Endothelial cell of umbilical vein (primary cell): ENCODE measurements around the gene SIM2.

ENCODE experiments used
- CTCF ChIP-seq, 2 donors: IDR thresholded peaks; 1 replicate in 1 of 2; 2 replicates in 1 of 2; pipeline ENCODE4 v1.5.1; 2011; ENCODE audit warnings: low read length in 2 of 2, mild to moderate bottlenecking in 2 of 2, moderate library complexity in 2 of 2, control low read depth in 1 of 2, inconsistent platforms in 1 of 2, low read depth in 1 of 2; ENCODE audit not compliant: insufficient read depth in 1 of 2; ENCODE audit errors: extremely low read depth in 1 of 2
- EZH2 ChIP-seq: IDR thresholded peaks from 2 replicates; pipeline ENCODE4 v1.6.1; 2012; ENCODE audit warnings: borderline replicate concordance, low read depth, mild to moderate bottlenecking, moderate library complexity, low read length, inconsistent platforms; ENCODE audit not compliant: severe bottlenecking
- FOS ChIP-seq: IDR thresholded peaks from 2 replicates; pipeline ENCODE4 v1.6.1; 2011; ENCODE audit warnings: mild to moderate bottlenecking, low read length, moderate library complexity, borderline replicate concordance; ENCODE audit not compliant: insufficient read depth
- JUN ChIP-seq: IDR thresholded peaks from 2 replicates; pipeline ENCODE4 v1.6.1; 2011; ENCODE audit warnings: borderline replicate concordance, low read depth; ENCODE audit not compliant: insufficient read length, insufficient read depth
- MAX ChIP-seq: IDR thresholded peaks from 2 replicates; pipeline ENCODE4 v1.6.1; 2011; ENCODE audit not compliant: insufficient read depth, insufficient read length
- POLR2A ChIP-seq: IDR thresholded peaks from 2 replicates; pipeline ENCODE4 v1.6.1; 2012; ENCODE audit warnings: low read depth, mild to moderate bottlenecking, control low read depth, low read length
- POLR2AphosphoS5 ChIP-seq: IDR thresholded peaks from 2 replicates; pipeline ENCODE4 v1.6.1; 2012; ENCODE audit warnings: low read depth, mild to moderate bottlenecking, control low read depth, low read length, moderate library complexity; ENCODE audit not compliant: insufficient read depth

- TF ChIP-seq EZH2 (no peak), POLR2AphosphoS5 (no peak), POLR2A (no peak), CTCF (IDR thresholded peaks at IDR 0.05; ENCODE audit: extremely low read depth in 1 of 2, insufficient read depth in 1 of 2, low read depth in 1 of 2, low read length in 2 of 2) (no peak), JUN (no peak), MAX (no peak), FOS (no peak)
Observed at GRCh38 chr21:36732761-36733160, 33.8 kb downstream of the SIM2 start.
